Tibial nerve (tissue), 4 donors: ENCODE measurements around the gene NPAS1. TPM values are rescaled to one million over a fixed set of nuclear protein-coding genes. Genes with fewer than 3 reads are reported as not detected.

Experiments
- DNase-seq, 2 donors: peaks; one replicate each; pipeline ENCODE4 v3.0.0-alpha.2; 2019; ENCODE audit warnings: low spot score in 2 of 2
- H3K27ac ChIP-seq, 4 donors: fragments of 200-600 bp; sonication (generic) in 3 of 4; one replicate each; pipeline ENCODE4 v1.5.1; 2017 to 2019; ENCODE audit warnings: mild to moderate bottlenecking in 1 of 4
- H3K27me3 ChIP-seq, 2 donors: fragments of 200-600 bp; sonication (generic) in 1 of 2; one replicate each; pipeline versions ENCODE4 v1.5.1 to v1.6.0; 2017 to 2019
- H3K36me3 ChIP-seq, 3 donors: fragments of 200-600 bp; sonication (generic); one replicate each; pipeline ENCODE4 v1.5.1; 2018 to 2019
- H3K4me1 ChIP-seq, 4 donors: fragments of 200-600 bp; sonication (generic) in 3 of 4; one replicate each; pipeline ENCODE4 v1.5.1; 2017 to 2019
- H3K4me3 ChIP-seq, 4 donors: fragments of 200-600 bp; sonication (generic) in 3 of 4; one replicate each; pipeline ENCODE4 v1.5.1; 2017 to 2019; ENCODE audit warnings: mild to moderate bottlenecking in 1 of 4, moderate library complexity in 1 of 4
- H3K9me3 ChIP-seq, 4 donors: fragments of 200-600 bp; sonication (generic) in 3 of 4; one replicate each; pipeline ENCODE4 v1.5.1; 2017 to 2019
- EP300 ChIP-seq, 2 donors: sonication (generic); formaldehyde crosslinking; IDR thresholded peaks; one replicate each; pipeline ENCODE4 v1.6.1; 2017; ENCODE audit warnings: antibody characterized with exemption in 2 of 2, mild to moderate bottlenecking in 1 of 2
- POLR2A ChIP-seq, 2 donors: fragments of 450-650 bp; IDR thresholded peaks; one replicate each; pipeline ENCODE4 v1.6.1; 2017; ENCODE audit warnings: antibody characterized with exemption in 2 of 2, mild to moderate bottlenecking in 2 of 2, moderate library complexity in 2 of 2
- WGBS, 2 donors: methylation state at CpG; one replicate each; pipeline ENCODE4 v1.1.5; 2018; 5-methylcytosine and 5-hydroxymethylcytosine counted together
- total RNA-seq, 4 donors: library from RNA; depleted of rRNA; stranded (reverse); fragments of >200 nt; gene quantifications; one replicate each; pipeline ENCODE4 v1.1.0, GENCODE V29; 2016
- TF ChIP-seq, protein P1 (sequence below), 5 experiments: fragments of 200-600 bp in 3 of 5; fragments of 450-650 bp in 2 of 5; sonication (generic) in 3 of 5; IDR thresholded peaks; one replicate each; pipeline ENCODE4 v1.5.1; 2016 to 2019; ENCODE audit warnings: antibody characterized with exemption in 5 of 5, mild to moderate bottlenecking in 3 of 5, moderate library complexity in 2 of 5

Gene NPAS1
- total RNA-seq, 4 donors from 2014 or later = 0.39 to 0.42 TPM; not detected in 2

DNA sequence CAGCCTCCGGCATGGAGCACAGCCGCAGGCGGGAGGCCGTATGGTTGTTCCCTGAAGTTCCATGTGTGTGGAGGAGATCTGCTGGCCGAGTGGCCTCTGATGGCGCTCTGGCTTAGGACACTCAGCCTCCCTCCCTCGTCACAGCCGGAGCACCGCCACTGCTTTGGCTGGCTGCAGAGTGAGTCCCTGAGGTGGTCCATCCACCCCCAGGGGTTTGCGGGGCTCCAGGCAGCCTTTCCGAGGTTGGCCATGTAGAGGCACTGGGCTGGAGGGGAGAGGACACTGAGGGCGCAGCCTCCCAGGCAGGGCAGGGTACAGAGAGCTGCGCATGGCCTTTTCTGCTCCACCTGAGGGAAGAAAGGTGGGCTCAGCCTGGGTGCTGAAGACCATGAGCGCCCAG lies 19.8 kb upstream of the NPAS1 start:
- Histone ChIP-seq H3K27ac (peak overlapping the region in 2 of 4 donors; percentile 9 to 70), H3K9me3 (no peaks in the 10 kb centered on the region), H3K4me1 (peaks cover 0 to 48% (median 9%) of the 10 kb centered on the region in 4 donors), H3K36me3 (peaks cover 0 to 61% (median 14%) of the 10 kb centered on the region in 3 donors), H3K4me3 (no peak overlapping the region), H3K27me3 (peaks cover 0 to 13% of the 10 kb centered on the region in 2 donors)
- TF ChIP-seq POLR2A (IDR thresholded peaks at IDR 0.05) = no peak
- no peak for TF ChIP-seq EP300 (IDR thresholded peaks at IDR 0.05)
- TF ChIP-seq, protein P1, sequence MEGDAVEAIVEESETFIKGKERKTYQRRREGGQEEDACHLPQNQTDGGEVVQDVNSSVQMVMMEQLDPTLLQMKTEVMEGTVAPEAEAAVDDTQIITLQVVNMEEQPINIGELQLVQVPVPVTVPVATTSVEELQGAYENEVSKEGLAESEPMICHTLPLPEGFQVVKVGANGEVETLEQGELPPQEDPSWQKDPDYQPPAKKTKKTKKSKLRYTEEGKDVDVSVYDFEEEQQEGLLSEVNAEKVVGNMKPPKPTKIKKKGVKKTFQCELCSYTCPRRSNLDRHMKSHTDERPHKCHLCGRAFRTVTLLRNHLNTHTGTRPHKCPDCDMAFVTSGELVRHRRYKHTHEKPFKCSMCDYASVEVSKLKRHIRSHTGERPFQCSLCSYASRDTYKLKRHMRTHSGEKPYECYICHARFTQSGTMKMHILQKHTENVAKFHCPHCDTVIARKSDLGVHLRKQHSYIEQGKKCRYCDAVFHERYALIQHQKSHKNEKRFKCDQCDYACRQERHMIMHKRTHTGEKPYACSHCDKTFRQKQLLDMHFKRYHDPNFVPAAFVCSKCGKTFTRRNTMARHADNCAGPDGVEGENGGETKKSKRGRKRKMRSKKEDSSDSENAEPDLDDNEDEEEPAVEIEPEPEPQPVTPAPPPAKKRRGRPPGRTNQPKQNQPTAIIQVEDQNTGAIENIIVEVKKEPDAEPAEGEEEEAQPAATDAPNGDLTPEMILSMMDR (IDR thresholded peaks at IDR 0.05) = no peak
- WGBS, 2 donors = 90 to 100% methylated on average over 2 to 14 of the region's 14 CpGs
- no peak for DNase-seq

DNA sequence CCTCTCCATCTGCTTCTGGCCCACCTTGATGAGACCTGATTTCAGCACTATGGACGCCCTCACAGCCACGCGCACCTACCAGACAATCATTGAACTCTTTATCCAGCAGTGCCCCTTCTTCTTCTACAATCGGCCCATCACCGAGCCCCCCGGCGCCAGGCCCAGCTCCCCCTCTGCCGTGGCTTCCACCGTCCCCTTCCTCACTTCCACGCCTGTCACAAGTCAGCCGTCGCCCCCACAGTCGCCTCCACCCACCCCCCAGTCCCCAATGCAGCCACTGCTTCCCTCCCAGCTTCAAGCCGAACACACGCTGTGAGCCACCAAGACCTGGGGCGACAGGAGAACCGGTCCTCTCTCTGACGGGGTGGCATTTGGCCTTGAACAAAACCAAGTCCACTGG lies 19.3 kb upstream of the NPAS1 start:
- H3K9me3 ChIP-seq = no peaks in the 10 kb centered on the region
- WGBS, 2 donors = 93 to 97% methylated on average over 16 to 18 of the region's 18 CpGs
- H3K27ac ChIP-seq = peak overlapping the region in 1 of 4 donors; percentile 70
- H3K27me3 ChIP-seq = peaks cover 0 to 13% of the 10 kb centered on the region in 2 donors
- H3K4me1 ChIP-seq = peaks cover 0 to 50% (median 9%) of the 10 kb centered on the region in 4 donors
- H3K36me3 ChIP-seq = peaks cover 0 to 59% (median 14%) of the 10 kb centered on the region in 3 donors
- H3K4me3 ChIP-seq = no peak overlapping the region
- no peak for DNase-seq
- TF ChIP-seq, protein P1 (IDR thresholded peaks at IDR 0.05) = no peak
- no peak for TF ChIP-seq EP300 (IDR thresholded peaks at IDR 0.05)
- no peak for TF ChIP-seq POLR2A (IDR thresholded peaks at IDR 0.05)

DNA sequence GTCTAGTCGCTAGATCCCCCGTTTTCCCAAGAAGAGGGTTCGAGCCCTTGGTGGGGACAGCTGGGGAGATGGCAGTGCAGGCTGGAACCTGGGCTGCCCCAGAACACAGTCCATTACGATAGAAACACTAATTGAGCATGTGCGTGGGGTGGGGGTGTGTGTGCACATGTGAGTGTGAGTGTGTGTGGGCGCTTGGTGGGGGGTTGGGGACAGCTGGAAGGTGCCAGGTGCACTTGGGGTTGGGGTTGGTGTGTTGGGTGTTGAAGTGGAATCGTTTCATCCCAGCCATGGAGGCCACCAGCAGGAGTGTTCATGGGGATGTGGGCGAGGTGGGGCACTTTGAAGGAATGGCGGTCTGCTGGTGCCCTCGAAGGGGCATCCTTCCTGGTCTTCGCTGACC lies 18.1 kb upstream of the NPAS1 start:
- Histone ChIP-seq H3K4me1 (peaks cover 0 to 44% (median 7%) of the 10 kb centered on the region in 4 donors), H3K4me3 (no peak overlapping the region), H3K9me3 (peaks cover 0 to 5% (median 0%) of the 10 kb centered on the region in 4 donors), H3K27me3 (peaks cover 0 to 13% of the 10 kb centered on the region in 2 donors), H3K27ac (no peak overlapping the region), H3K36me3 (peaks cover 0 to 53% (median 14%) of the 10 kb centered on the region in 3 donors)
- no peak for TF ChIP-seq POLR2A (IDR thresholded peaks at IDR 0.05)
- TF ChIP-seq EP300 (IDR thresholded peaks at IDR 0.05) = no peak
- TF ChIP-seq, protein P1 (IDR thresholded peaks at IDR 0.05) = no peak
- no peak for DNase-seq
- WGBS, 2 donors = 88 to 93% methylated on average over 8 to 11 of the region's 11 CpGs

DNA sequence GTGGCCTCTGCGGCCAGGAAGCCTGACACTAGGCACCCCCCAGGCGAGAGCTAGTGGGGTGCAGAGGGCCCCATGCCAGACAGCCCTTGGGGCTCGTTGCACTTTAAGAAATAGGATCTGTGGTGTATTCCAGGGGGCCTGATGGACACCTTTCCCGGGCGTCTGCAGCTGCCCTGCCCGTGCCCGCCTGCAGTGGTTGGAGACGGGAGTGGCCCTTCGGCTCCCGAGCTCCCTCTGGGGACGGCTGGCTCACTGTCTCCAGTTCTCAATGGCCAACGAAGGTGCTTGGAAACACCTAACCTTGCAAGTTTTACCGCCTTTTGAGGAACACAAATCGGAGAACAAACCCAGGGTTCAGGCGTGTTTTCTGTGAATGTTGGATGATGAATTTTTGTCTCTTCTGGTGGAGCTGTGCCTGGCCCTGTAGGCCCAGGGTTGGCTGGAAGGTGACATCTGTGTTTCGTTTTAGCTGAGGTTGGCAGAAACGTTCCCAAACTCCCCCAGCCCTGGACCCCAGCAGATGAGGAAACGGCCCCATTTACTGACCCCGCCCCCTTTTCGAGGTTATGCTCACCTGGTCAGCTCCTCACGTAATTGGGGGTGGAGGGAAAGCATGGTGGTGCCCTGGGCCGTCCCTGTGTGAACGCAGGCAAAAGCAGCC lies 17.4 kb upstream of the NPAS1 start:
- no peak overlapping the region for H3K27ac ChIP-seq
- TF ChIP-seq POLR2A (IDR thresholded peaks at IDR 0.05) (no peak), EP300 (IDR thresholded peaks at IDR 0.05) (no peak)
- TF ChIP-seq, protein P1 (IDR thresholded peaks at IDR 0.05) = no peak
- H3K36me3 ChIP-seq = peaks cover 0 to 48% (median 14%) of the 10 kb centered on the region in 3 donors
- DNase-seq = no peak
- 75 to 81% methylated on average over 16 to 23 of the region's 23 CpGs for WGBS, 2 donors
- peaks cover 0 to 5% (median 0%) of the 10 kb centered on the region in 4 donors for H3K9me3 ChIP-seq
- H3K4me1 ChIP-seq = peaks cover 0 to 44% (median 7%) of the 10 kb centered on the region in 4 donors
- H3K27me3 ChIP-seq = peaks cover 0 to 13% of the 10 kb centered on the region in 2 donors
- no peak overlapping the region for H3K4me3 ChIP-seq
